Hair follicular keratinocyte (primary cell): ENCODE results near the gene TFR2. TPM values are rescaled to one million over a fixed set of nuclear protein-coding genes. Genes with fewer than 3 reads are reported as not detected.

Experiments used
- total RNA-seq: library from RNA; depleted of rRNA; stranded (reverse); fragments of >200 nt; gene quantifications from 2 replicates; pipeline ENCODE4 v1.2.3, GENCODE V29; 2015

TFR2 gene
- total RNA-seq, result 0.11 and 0.39 TPM in 2 replicates

DNA sequence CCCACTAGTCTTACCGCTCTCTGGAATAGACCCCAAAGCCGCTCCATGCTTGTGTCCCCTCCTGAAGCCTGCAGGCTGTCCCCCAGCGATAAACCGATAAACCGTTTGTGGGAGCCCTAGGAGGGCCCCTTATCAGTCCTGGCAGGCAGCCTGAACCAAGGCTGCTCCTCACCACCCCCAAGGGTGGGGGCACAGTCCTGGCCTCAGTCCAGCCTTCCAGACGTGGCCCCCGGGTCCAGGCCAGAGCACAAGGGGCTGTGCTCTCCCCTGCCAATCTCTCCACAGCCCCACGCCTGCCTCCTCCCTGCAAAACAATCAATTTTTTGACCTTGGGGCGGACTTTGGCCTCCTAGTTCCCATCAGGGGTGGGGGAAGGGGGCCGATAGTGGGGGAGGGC is at the start of gene TFR2:
Gene TFR2, minus strand, starts transcription at position 90 of the 397 bp plus-strand sequence. Its CDS starts 43 bp downstream, at position 47.

GRCh38 chr7:100673302-100673941 is 32.1 kb upstream of the TFR2 start, which contains the start of gene GNB2:
Gene GNB2, plus strand, starts transcription at chr7:100673740. Its CDS starts 2,526 bp downstream, at chr7:100676266.

GRCh38 chr7:100655908-100656674 is 14.7 kb upstream of the TFR2 start, which contains the start of gene ACTL6B:
Gene ACTL6B, minus strand, starts transcription at chr7:100656448. Its CDS starts 94 bp downstream, at chr7:100656354.

GRCh38 chr7:100611983-100612729 is 29.2 kb downstream of the TFR2 start, which contains the start of gene MOSPD3:
Gene MOSPD3, plus strand, starts transcription at chr7:100612540. Its CDS starts 252 bp downstream, at chr7:100612792.

GRCh38 chr7:100586266-100587025 is 54.9 kb downstream of the TFR2 start, which contains the start of gene FBXO24:
Gene FBXO24, plus strand, starts transcription at chr7:100586328. Its CDS starts 298 bp downstream, at chr7:100586626.

DNA sequence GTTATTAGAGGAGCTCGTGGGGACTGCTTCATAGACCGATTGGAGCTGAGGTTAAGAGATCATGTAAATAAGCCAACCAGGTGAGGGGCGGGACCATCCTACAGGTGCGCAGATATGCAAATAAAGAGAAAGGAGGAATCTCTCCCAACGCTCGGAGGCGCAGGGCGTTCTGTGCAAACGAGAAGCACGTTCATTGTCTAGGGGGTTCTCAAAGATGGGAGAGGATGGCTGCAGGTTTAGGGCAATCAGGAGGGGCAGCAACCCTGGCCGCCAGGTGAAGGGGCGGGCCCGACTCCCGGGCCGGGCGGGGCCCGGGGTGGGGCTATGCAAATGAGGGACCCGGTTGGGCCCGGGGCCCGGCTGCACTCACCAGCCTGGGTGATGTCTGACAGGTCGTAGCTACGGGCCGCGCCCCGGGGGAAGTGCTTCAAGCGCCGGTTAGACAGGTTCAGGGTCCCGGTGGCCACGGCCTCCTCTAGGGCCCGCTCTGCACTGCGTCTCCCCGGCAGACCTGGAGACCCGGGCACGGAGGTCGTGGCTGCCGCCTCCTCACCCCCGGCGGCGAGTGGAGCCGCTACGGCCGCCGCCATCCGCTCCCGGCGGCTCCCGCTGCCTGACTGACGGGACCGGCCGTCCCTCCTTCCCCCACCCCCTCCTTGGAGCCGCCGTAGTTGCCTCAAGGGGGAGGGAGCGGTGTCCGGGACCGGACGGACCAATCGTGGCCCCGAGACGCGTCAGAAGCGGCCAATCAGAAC is 55.7 kb downstream of the TFR2 start, which contains the start of gene LRCH4:
Gene LRCH4, minus strand, starts transcription at position 619 of the 755 bp plus-strand sequence. Its CDS starts 29 bp downstream, at position 590.

GRCh38 chr7:100573691-100574361 is 67.5 kb downstream of the TFR2 start, which contains the start of gene SAP25:
Gene SAP25, minus strand, starts transcription at chr7:100573900. Its CDS starts 158 bp downstream, at chr7:100573742.

Other genes starting within 250 kb of the TFR2 start
- 0.86 and 2.2 TPM in 2 replicates for gene ZCWPW1, start 212.8 kb downstream of the TFR2 start, total RNA-seq
- gene MEPCE, start 211.7 kb downstream of the TFR2 start, total RNA-seq, result 21.2 and 23.7 TPM in 2 replicates
- gene PPP1R35, start 205.1 kb downstream of the TFR2 start, total RNA-seq, result 46.5 and 70.1 TPM in 2 replicates
- not detected in 2 replicates for gene SPACDR, start 177.3 kb downstream of the TFR2 start, total RNA-seq
- gene TSC22D4, start 162.3 kb downstream of the TFR2 start, total RNA-seq, result 33.3 and 36.0 TPM in 2 replicates
- gene NYAP1, start 157.6 kb downstream of the TFR2 start, total RNA-seq, result 4.3 and 4.8 TPM in 2 replicates
- 4.5 and 13.3 TPM in 2 replicates for gene AGFG2, start 102.3 kb downstream of the TFR2 start, total RNA-seq
- not detected in 2 replicates for gene SAP25, start 67.7 kb downstream of the TFR2 start, total RNA-seq
- gene LRCH4, start 55.4 kb downstream of the TFR2 start, total RNA-seq, result 21.2 and 26.6 TPM in 2 replicates
- 0.65 and 0.70 TPM in 2 replicates for gene FBXO24, start 55.2 kb downstream of the TFR2 start, total RNA-seq
- gene PCOLCE, start 39.2 kb downstream of the TFR2 start, total RNA-seq, result 1.5 and 5.0 TPM in 2 replicates
- 12.3 and 13.0 TPM in 2 replicates for gene MOSPD3, start 29.0 kb downstream of the TFR2 start, total RNA-seq
- gene ACTL6B, start 14.9 kb upstream of the TFR2 start, total RNA-seq, result not detected in 2 replicates
- 257 and 267 TPM in 2 replicates for gene GNB2, start 32.2 kb upstream of the TFR2 start, total RNA-seq
- 7.9 and 9.4 TPM in 2 replicates for gene GIGYF1, start 52.7 kb upstream of the TFR2 start, total RNA-seq
- gene POP7, start 64.6 kb upstream of the TFR2 start, total RNA-seq, result 40.1 and 58.6 TPM in 2 replicates
- not detected in 2 replicates for gene EPO, start 78.9 kb upstream of the TFR2 start, total RNA-seq
- gene ZAN, start 92.0 kb upstream of the TFR2 start, total RNA-seq, result under 0.01 TPM in 1 of 2 replicates, not detected in the other
- gene EPHB4, start 186.0 kb upstream of the TFR2 start, total RNA-seq, result 81.7 and 95.8 TPM in 2 replicates
- gene SLC12A9, start 211.2 kb upstream of the TFR2 start, total RNA-seq, result 16.4 and 18.4 TPM in 2 replicates
- 151 and 191 TPM in 2 replicates for gene TRIP6, start 225.8 kb upstream of the TFR2 start, total RNA-seq
- 44.3 and 90.3 TPM in 2 replicates for gene SRRT, start 233.6 kb upstream of the TFR2 start, total RNA-seq
- 3.0 and 6.3 TPM in 2 replicates for gene UFSP1, start 248.2 kb upstream of the TFR2 start, total RNA-seq